ENCODE results near the gene PCNX2.

PCNX2 gene

GRCh38 chr1:233188061-233188460 is 107.5 kb downstream of the PCNX2 start (continued):
- TF ChIP-seq ZNF423 (tag by site-specific recombination; IDR thresholded peaks at IDR 0.05) = no peak
- no peak for TF ChIP-seq PATZ1 (tag by site-specific recombination; IDR thresholded peaks at IDR 0.05)
- no peak for TF ChIP-seq ZSCAN23 (tag by site-specific recombination; IDR thresholded peaks at IDR 0.05)
- no peak for TF ChIP-seq ZNF488 (tag by site-specific recombination; IDR thresholded peaks at IDR 0.05)
- no peak for TF ChIP-seq ZNF596 (tag by site-specific recombination; IDR thresholded peaks at IDR 0.05)
- TF ChIP-seq KLF1 (tag by site-specific recombination; IDR thresholded peaks at IDR 0.05) = no peak

- ChIA-PET POLR2A (no interaction called here), CTCF (no interaction called here)
- H3K4me1 ChIP-seq (ENCODE audit: control insufficient read depth, insufficient read depth, low read length) = no peaks in the 10 kb centered on the region
- H3K27ac ChIP-seq (ENCODE audit: extremely low read depth, low read depth, low read length) = no peak overlapping the region
- no peak for TF ChIP-seq ZSCAN23 (tag by site-specific recombination; IDR thresholded peaks at IDR 0.05)
- peak; percentile 45; the same call in 1 of the 2 replicates for TF ChIP-seq ZNF341 (tag by site-specific recombination; IDR thresholded peaks at IDR 0.05; ENCODE audit: low read depth)
- peaks cover 0 to 7% of the 10 kb centered on the region in 2 experiments; a peak in 2 of 3 replicates for H3K36me3 ChIP-seq (ENCODE audit: control insufficient read depth in 2 of 2, insufficient read depth in 1 of 2, low read length in 2 of 2)
- no peak overlapping the region for H3K4me3 ChIP-seq (ENCODE audit: low read depth, low read length)
- H3K9me3 ChIP-seq (ENCODE audit: control insufficient read depth, insufficient read depth, low read depth, low read length) = no peaks in the 10 kb centered on the region
Observed at GRCh38 chr1:233183226-233184020, 112.1 kb downstream of the PCNX2 start.

GRCh38 chr1:233182587-233182986 is 112.9 kb downstream of the PCNX2 start:
- TF ChIP-seq PRDM10 (tag by site-specific recombination; IDR thresholded peaks at IDR 0.05) (no peak), ZNF138 (tag by site-specific recombination; IDR thresholded peaks at IDR 0.05; ENCODE audit: borderline replicate concordance) (no peak), ZFP3 (tag by site-specific recombination; IDR thresholded peaks at IDR 0.05; ENCODE audit: low read depth) (peak; percentile 90), KLF9 (tag by site-specific recombination; IDR thresholded peaks at IDR 0.05; ENCODE audit: low read depth) (no peak)
- Histone ChIP-seq H3K27ac (ENCODE audit: extremely low read depth, low read depth, low read length) (no peak overlapping the region), H3K4me1 (ENCODE audit: control insufficient read depth, insufficient read depth, low read length) (no peaks in the 10 kb centered on the region), H3K36me3 (ENCODE audit: control insufficient read depth in 2 of 2, insufficient read depth in 1 of 2, low read length in 2 of 2) (peaks cover 5 to 15% of the 10 kb centered on the region in 2 experiments; a peak in 2 of 3 replicates), H3K4me3 (ENCODE audit: low read depth, low read length) (no peak overlapping the region), H3K9me3 (ENCODE audit: control insufficient read depth, insufficient read depth, low read depth, low read length) (no peaks in the 10 kb centered on the region)
- ChIA-PET POLR2A (no interaction called here), CTCF (no interaction called here)
